ENCODE measurements around the gene TDRD12. TPM values are rescaled to one million over a fixed set of nuclear protein-coding genes. Genes with fewer than 3 reads are reported as not detected.
"Not testable (repeated sequence)": the region's sequence is repeated elsewhere in the genome, so short reads cannot be mapped to it uniquely, and the experiment has no call there.

TDRD12 gene
- total RNA-seq, 1 donor from 2014 or later, result 0.74 TPM

GRCh38 chr19:32773126-32773525 is 53.6 kb downstream of the TDRD12 start:
- H3K27ac ChIP-seq, result no peak overlapping the region
- no peaks in the 10 kb centered on the region for H3K27me3 ChIP-seq
- no peaks in the 10 kb centered on the region for H3K4me1 ChIP-seq
- no peaks in the 10 kb centered on the region for H3K9me3 ChIP-seq
- DNase-seq (ENCODE audit: extremely low spot score in 2 of 2), result no peak
- no peaks in the 10 kb centered on the region for H3K36me3 ChIP-seq
- no peak overlapping the region for H3K4me3 ChIP-seq
- TF ChIP-seq POLR2A (IDR thresholded peaks at IDR 0.05), result no peak
- TF ChIP-seq POLR2AphosphoS5 (IDR thresholded peaks at IDR 0.05; ENCODE audit: insufficient read depth in 1 of 2, low read depth in 1 of 2), result no peak
- TF ChIP-seq CTCF (IDR thresholded peaks at IDR 0.05), result no peak
- intact Hi-C loops (cut with DNase I), result no loop called here

- H3K9me3 ChIP-seq, result no peaks in the 10 kb centered on the region
- H3K4me1 ChIP-seq, result no peaks in the 10 kb centered on the region
- TF ChIP-seq POLR2AphosphoS5 (IDR thresholded peaks at IDR 0.05; ENCODE audit: insufficient read depth in 1 of 2, low read depth in 1 of 2) (no peak), CTCF (IDR thresholded peaks at IDR 0.05) (no peak), POLR2A (IDR thresholded peaks at IDR 0.05) (no peak)
- no peaks in the 10 kb centered on the region for H3K27me3 ChIP-seq
- no peak for DNase-seq (ENCODE audit: extremely low spot score in 2 of 2)
- no peak overlapping the region for H3K4me3 ChIP-seq
- intact Hi-C loops (cut with DNase I), result no loop called here
- no peak overlapping the region for H3K27ac ChIP-seq
- H3K36me3 ChIP-seq, result no peaks in the 10 kb centered on the region
These were observed 59.5 kb downstream of the TDRD12 start for GRCh38 chr19:32779082-32779481.

- H3K27me3 ChIP-seq, result no peaks in the 10 kb centered on the region
- no peak for DNase-seq (ENCODE audit: extremely low spot score in 2 of 2)
- intact Hi-C loops (cut with DNase I), result no loop called here
- no peaks in the 10 kb centered on the region for H3K4me1 ChIP-seq
- no peak overlapping the region for H3K4me3 ChIP-seq
- no peaks in the 10 kb centered on the region for H3K36me3 ChIP-seq
- H3K27ac ChIP-seq, result no peak overlapping the region
- no peak for TF ChIP-seq CTCF (IDR thresholded peaks at IDR 0.05)
- no peak for TF ChIP-seq POLR2A (IDR thresholded peaks at IDR 0.05)
- no peak for TF ChIP-seq POLR2AphosphoS5 (IDR thresholded peaks at IDR 0.05; ENCODE audit: insufficient read depth in 1 of 2, low read depth in 1 of 2)
- no peaks in the 10 kb centered on the region for H3K9me3 ChIP-seq
These were observed 61.7 kb downstream of the TDRD12 start for GRCh38 chr19:32781280-32781679.

- H3K27ac ChIP-seq; DNase-seq (ENCODE audit: extremely low spot score in 2 of 2); H3K4me1 ChIP-seq; H3K4me3 ChIP-seq; intact Hi-C loops (cut with DNase I); H3K36me3 ChIP-seq; H3K27me3 ChIP-seq; H3K9me3 ChIP-seq: not testable (repeated sequence)
These were observed 62.5 kb downstream of the TDRD12 start for GRCh38 chr19:32782089-32782488.

GRCh38 chr19:32787161-32787813 is 67.7 kb downstream of the TDRD12 start:
- intact Hi-C loops (cut with DNase I), result not testable (repeated sequence)

GRCh38 chr19:32787895-32788294 is 68.3 kb downstream of the TDRD12 start:
- H3K27ac ChIP-seq; H3K36me3 ChIP-seq; H3K4me3 ChIP-seq; intact Hi-C loops (cut with DNase I); H3K9me3 ChIP-seq; H3K27me3 ChIP-seq; DNase-seq (ENCODE audit: extremely low spot score in 2 of 2); H3K4me1 ChIP-seq: not testable (repeated sequence)

More at GRCh38 chr19:32787161-32787813, 67.7 kb downstream of the TDRD12 start:
- H3K27ac ChIP-seq; DNase-seq (ENCODE audit: extremely low spot score in 2 of 2); H3K9me3 ChIP-seq; H3K27me3 ChIP-seq; H3K4me3 ChIP-seq; H3K36me3 ChIP-seq; H3K4me1 ChIP-seq: not testable (repeated sequence)
